Endothelial cell of umbilical vein (primary cell): ENCODE measurements around the gene PAFAH2. TPM values are rescaled to one million over a fixed set of nuclear protein-coding genes. Genes with fewer than 3 reads are reported as not detected.

ENCODE experiments used
- BruUV-seq: library from RNA; stranded (reverse); fragments of 400-500 nt; replicated peaks from 2 replicates; lab custom pipeline; 2021; lab: Mats Ljungman, UMichigan
- CTCF ChIA-PET: fragments of 300-600, 350-600 bp; sonication (Branson Sonifier 250); formaldehyde crosslinking; loops from one replicate; lab custom pipeline; 2021; ENCODE audit warnings: antibody characterized with exemption, inconsistent platforms; lab: Charles Lee
- POLR2A ChIA-PET: fragments of 300-600, 350-600 bp; sonication (Branson Sonifier 250); formaldehyde crosslinking; loops from one replicate; lab custom pipeline; 2021; ENCODE audit warnings: antibody characterized with exemption, inconsistent platforms; lab: Charles Lee
- DNase-seq: peaks from one replicate; pipeline ENCODE4 v3.0.0-alpha.2; 2011; ENCODE audit warnings: low read depth, low spot score
- FAIRE-seq: peaks from 2 replicates; lab custom pipeline; 2011; peaks lifted over from hg19 to GRCh38; lab: Jason Lieb, UNC
- H2AFZ ChIP-seq: 2 replicates; pipeline ENCODE4 v1.6.0; 2012; ENCODE audit warnings: low read depth, low read length, control low read depth, inconsistent platforms
- H3K27ac ChIP-seq: 2 replicates; pipeline ENCODE4 v1.5.1; 2011; ENCODE audit warnings: low read depth, mild to moderate bottlenecking, control low read depth, low read length, moderate library complexity; ENCODE audit not compliant: insufficient read depth
- H3K27me3 ChIP-seq, 2 experiments: 2 replicates each; pipeline versions ENCODE4 v1.6.0 to v1.6.1; 2011; ENCODE audit warnings: low read length in 2 of 2, mixed read lengths in 1 of 2; ENCODE audit not compliant: control insufficient read depth in 2 of 2, insufficient read depth in 2 of 2
- H3K36me3 ChIP-seq, 2 experiments: 2 replicates in 1 of 2; 3 replicates in 1 of 2; pipeline ENCODE4 v1.5.1; 2011; ENCODE audit warnings: low read length in 2 of 2, mild to moderate bottlenecking in 1 of 2, moderate library complexity in 1 of 2; ENCODE audit not compliant: control insufficient read depth in 2 of 2, insufficient read depth in 2 of 2; ENCODE audit errors: extremely low read depth in 1 of 2
- H3K4me1 ChIP-seq: 3 replicates; pipeline ENCODE4 v1.5.1; 2011; ENCODE audit warnings: mild to moderate bottlenecking, low read length; ENCODE audit not compliant: control insufficient read depth, insufficient read depth; ENCODE audit errors: extremely low read depth
- H3K4me2 ChIP-seq: 2 replicates; pipeline ENCODE4 v1.6.1; 2011; ENCODE audit warnings: low read length, control low read depth, mixed read lengths; ENCODE audit not compliant: insufficient read depth
- H3K4me3 ChIP-seq, 3 experiments: fragments of 200-600 bp in 1 of 3; sonication (generic), shearing (Covaris generic) in 1 of 3; replicated peaks in 1 of 3; 2 replicates each; pipeline ENCODE4 v1.5.1; 2011 to 2016; ENCODE audit warnings: control low read depth in 3 of 3, low read length in 3 of 3, mild to moderate bottlenecking in 2 of 3, inconsistent platforms in 1 of 3, low read depth in 1 of 3, moderate library complexity in 1 of 3; ENCODE audit not compliant: insufficient read depth in 1 of 3
- H3K79me2 ChIP-seq: 2 replicates; pipeline ENCODE4 v1.6.0; 2012; ENCODE audit warnings: low read length, inconsistent platforms; ENCODE audit not compliant: control insufficient read depth, insufficient read depth
- H3K9ac ChIP-seq: replicated peaks from 2 replicates; pipeline ENCODE3; 2011; ENCODE audit warnings: low read length, control low read depth; ENCODE audit not compliant: insufficient read depth; ENCODE audit errors: extremely low read depth
- H3K9me1 ChIP-seq: replicated peaks from 3 replicates; pipeline ENCODE4 v1.6.0; 2011; ENCODE audit warnings: mild to moderate bottlenecking, low read length; ENCODE audit not compliant: control insufficient read depth, insufficient read depth; ENCODE audit errors: extremely low read depth
- H3K9me3 ChIP-seq: replicated peaks from 2 replicates; pipeline ENCODE4 v1.5.1; 2012; ENCODE audit warnings: low read length, inconsistent platforms; ENCODE audit not compliant: control insufficient read depth, insufficient read depth
- H4K20me1 ChIP-seq: replicated peaks from 2 replicates; pipeline ENCODE3; 2011; ENCODE audit warnings: mild to moderate bottlenecking, low read length; ENCODE audit not compliant: control insufficient read depth, insufficient read depth; ENCODE audit errors: extremely low read depth
- CTCF ChIP-seq, 2 donors: IDR thresholded peaks; 1 replicate in 1 of 2; 2 replicates in 1 of 2; pipeline ENCODE4 v1.5.1; 2011; ENCODE audit warnings: low read length in 2 of 2, mild to moderate bottlenecking in 2 of 2, moderate library complexity in 2 of 2, control low read depth in 1 of 2, inconsistent platforms in 1 of 2, low read depth in 1 of 2; ENCODE audit not compliant: insufficient read depth in 1 of 2; ENCODE audit errors: extremely low read depth in 1 of 2
- EZH2 ChIP-seq: IDR thresholded peaks from 2 replicates; pipeline ENCODE4 v1.6.1; 2012; ENCODE audit warnings: borderline replicate concordance, low read depth, mild to moderate bottlenecking, moderate library complexity, low read length, inconsistent platforms; ENCODE audit not compliant: severe bottlenecking
- FOS ChIP-seq: IDR thresholded peaks from 2 replicates; pipeline ENCODE4 v1.6.1; 2011; ENCODE audit warnings: mild to moderate bottlenecking, low read length, moderate library complexity, borderline replicate concordance; ENCODE audit not compliant: insufficient read depth
- GATA2 ChIP-seq: IDR thresholded peaks from 2 replicates; pipeline ENCODE4 v1.7.0; 2011; ENCODE audit warnings: low read depth, mild to moderate bottlenecking, moderate library complexity, mixed read lengths, low read length; ENCODE audit not compliant: insufficient read length, insufficient read depth
- JUN ChIP-seq: IDR thresholded peaks from 2 replicates; pipeline ENCODE4 v1.6.1; 2011; ENCODE audit warnings: borderline replicate concordance, low read depth; ENCODE audit not compliant: insufficient read length, insufficient read depth
- MAX ChIP-seq: IDR thresholded peaks from 2 replicates; pipeline ENCODE4 v1.6.1; 2011; ENCODE audit not compliant: insufficient read depth, insufficient read length
- MYC ChIP-seq: IDR thresholded peaks from one replicate; pipeline ENCODE4 v1.6.1; 2011; ENCODE audit warnings: mild to moderate bottlenecking, low read depth, low read length
- POLR2A ChIP-seq: IDR thresholded peaks from 2 replicates; pipeline ENCODE4 v1.6.1; 2012; ENCODE audit warnings: low read depth, mild to moderate bottlenecking, control low read depth, low read length
- POLR2AphosphoS5 ChIP-seq: IDR thresholded peaks from 2 replicates; pipeline ENCODE4 v1.6.1; 2012; ENCODE audit warnings: low read depth, mild to moderate bottlenecking, control low read depth, low read length, moderate library complexity; ENCODE audit not compliant: insufficient read depth
- dilution Hi-C: fragments of 300-500 bp; cut with MboI; formaldehyde crosslinking; loops from one replicate; pipeline ENCODE4 v1.15.0; 2019; ENCODE audit warnings: low sequenced_read_pairs; ENCODE audit not compliant: extremely low pct_ligation_motif_present
- intact Hi-C: fragments of 100-400 bp; cut with micrococcal nuclease; formaldehyde crosslinking; loops from one replicate; pipeline ENCODE4 v1.10.0; 2022
- polyA plus RNA-seq, 4 experiments: library from polyadenylated mRNA; depleted of rRNA in 3 of 4; stranded (reverse) in 3 of 4; unstranded in 1 of 4; fragments of >200 nt; gene quantifications; 2 replicates each; pipeline versions ENCODE4 v1.2.1 to v1.2.3, GENCODE V29; 2011 to 2012; ENCODE audit warnings: missing spikeins in 1 of 4
- total RNA-seq: library from RNA; stranded (reverse); gene quantifications from 2 replicates; pipeline ENCODE4 v1.2.3, GENCODE V29; 2021

The PAFAH2 gene
- total and polyA plus RNA-seq, 2 donors (not counting 3 experiments of a cell fraction or from before 2014, with no cell fraction given), result 6.0 to 6.9 TPM

GRCh38 chr1:26009796-26010447 is 12.1 kb upstream of the PAFAH2 start:
- Histone ChIP-seq H3K9ac (no peak overlapping the region), H3K9me3 (no peaks in the 10 kb centered on the region), H3K9me1 (no peaks in the 10 kb centered on the region), H3K27ac (no peak overlapping the region), H3K79me2 (no peaks in the 10 kb centered on the region), H2AFZ (no peak overlapping the region), H3K27me3 (peaks cover 0 to 3% of the 10 kb centered on the region in 2 experiments), H3K4me3 (no peak overlapping the region), H3K4me2 (no peak overlapping the region), H3K4me1 (no peaks in the 10 kb centered on the region), H4K20me1 (no peaks in the 10 kb centered on the region), H3K36me3 (no peaks in the 10 kb centered on the region)
- DNase-seq (no peak), FAIRE-seq (no peak)
- no peak for TF ChIP-seq MYC
- no peak for TF ChIP-seq POLR2A
- TF ChIP-seq POLR2AphosphoS5, result no peak
- TF ChIP-seq GATA2, result no peak
- TF ChIP-seq CTCF (IDR thresholded peaks at IDR 0.05; ENCODE audit: extremely low read depth in 1 of 2, insufficient read depth in 1 of 2, low read depth in 1 of 2, low read length in 2 of 2), result peak in 1 of 2 donors; percentile 1
- no peak for TF ChIP-seq EZH2
- no peak for TF ChIP-seq JUN
- TF ChIP-seq FOS, result no peak
- no peak for TF ChIP-seq MAX
- no TSS peak for BruUV-seq
- POLR2A ChIA-PET, result no interaction called here
- CTCF ChIA-PET, result interaction anchor here (0.7 to 3.9 kb wide), 3 partner anchors 12 to 114 kb away, joined by 3 to 20 read pairs (median 6); partner anchors contain the start of gene PAFAH2
- dilution Hi-C loops, result no loop called here
- intact Hi-C loops, result no loop called here
